SK-N-SH treated with all-trans-retinoic acid at 6 μM for 48 hours (cell line): ENCODE measurements around the gene AMZ2.

Source experiments
- ATAC-seq: fragments of 200-7000 bp; cut with Tn5 transposase; 3 replicates; pipeline ENCODE4 v1.9.1; 2020; ENCODE audit warnings: mild to moderate bottlenecking, moderate library complexity
- CSDC2 ChIP-seq: fragments of 250-450 bp; sonication (Bioruptor Pico); IDR thresholded peaks from 2 replicates; pipeline ENCODE4 v1.5.0; 2020; ENCODE audit warnings: mild to moderate bottlenecking, moderate library complexity
- ESRRG ChIP-seq: fragments of 250-450 bp; sonication (Bioruptor Pico); IDR thresholded peaks from 2 replicates; pipeline ENCODE4 v1.6.1; 2021; ENCODE audit warnings: mild to moderate bottlenecking
- ISL1 ChIP-seq: fragments of 250-450 bp; sonication (Bioruptor Pico); IDR thresholded peaks from 2 replicates; pipeline ENCODE4 v2.1.2; 2022; ENCODE audit warnings: mild to moderate bottlenecking, moderate library complexity
- OSR1 ChIP-seq: fragments of 250-450 bp; sonication (Bioruptor Pico); IDR thresholded peaks from 2 replicates; pipeline ENCODE4 v1.8.0; 2022; ENCODE audit warnings: moderate library complexity, mild to moderate bottlenecking, inconsistent platforms
- PATZ1 ChIP-seq: fragments of 250-450 bp; sonication (Bioruptor Pico); IDR thresholded peaks from 2 replicates; pipeline ENCODE4 v1.8.0; 2020; ENCODE audit warnings: mild to moderate bottlenecking, moderate library complexity, borderline replicate concordance
- POU6F1 ChIP-seq: fragments of 250-450 bp; sonication (Bioruptor Pico); IDR thresholded peaks from 2 replicates; pipeline ENCODE4 v1.8.0; 2021; ENCODE audit warnings: low read depth, mild to moderate bottlenecking, moderate library complexity, borderline replicate concordance
- PPARA ChIP-seq: fragments of 250-450 bp; sonication (Bioruptor Pico); IDR thresholded peaks from 2 replicates; pipeline ENCODE4 v1.5.0; 2020; ENCODE audit warnings: mild to moderate bottlenecking, borderline replicate concordance
- RARB ChIP-seq: fragments of 250-450 bp; sonication (Bioruptor Pico); IDR thresholded peaks from 2 replicates; pipeline ENCODE4 v1.8.0; 2021; ENCODE audit warnings: mild to moderate bottlenecking, moderate library complexity
- TCF4 ChIP-seq: fragments of 250-450 bp; sonication (Bioruptor Pico); IDR thresholded peaks from 2 replicates; pipeline ENCODE4 v1.8.0; 2021; ENCODE audit warnings: mild to moderate bottlenecking, moderate library complexity, borderline replicate concordance
- TOX ChIP-seq: fragments of 250-450 bp; sonication (Bioruptor Pico); IDR thresholded peaks from 2 replicates; pipeline ENCODE4 v1.8.0; 2021; ENCODE audit warnings: mild to moderate bottlenecking, moderate library complexity, borderline replicate concordance
- TSHZ2 ChIP-seq: fragments of 250-450 bp; sonication (Bioruptor Pico); IDR thresholded peaks from 2 replicates; pipeline ENCODE4 v1.5.0; 2020; ENCODE audit warnings: mild to moderate bottlenecking, moderate library complexity
- ZFP3 ChIP-seq: fragments of 250-450 bp; sonication (Bioruptor Pico); IDR thresholded peaks from 2 replicates; pipeline ENCODE4 v1.5.0; 2020; ENCODE audit warnings: mild to moderate bottlenecking, moderate library complexity
- ZFP30 ChIP-seq: fragments of 450-650 bp; formaldehyde crosslinking; IDR thresholded peaks from 2 replicates; pipeline ENCODE4 v1.5.0; 2022; ENCODE audit warnings: mild to moderate bottlenecking, moderate library complexity
- ZNF565 ChIP-seq: fragments of 450-650 bp; formaldehyde crosslinking; conservative IDR thresholded peaks from 2 replicates; pipeline ENCODE4 v1.5.0; 2020; ENCODE audit warnings: low read depth, mild to moderate bottlenecking, moderate library complexity
- ZNF8 ChIP-seq: fragments of 450-650 bp; formaldehyde crosslinking; IDR thresholded peaks from 2 replicates; pipeline ENCODE4 v1.5.0; 2020; ENCODE audit warnings: mild to moderate bottlenecking, moderate library complexity
- TF ChIP-seq, protein P1 (sequence below): fragments of 250-450 bp; sonication (Bioruptor Pico); IDR thresholded peaks from 2 replicates; pipeline ENCODE4 v1.5.1; 2021; ENCODE audit warnings: mild to moderate bottlenecking, moderate library complexity

Gene AMZ2

DNA sequence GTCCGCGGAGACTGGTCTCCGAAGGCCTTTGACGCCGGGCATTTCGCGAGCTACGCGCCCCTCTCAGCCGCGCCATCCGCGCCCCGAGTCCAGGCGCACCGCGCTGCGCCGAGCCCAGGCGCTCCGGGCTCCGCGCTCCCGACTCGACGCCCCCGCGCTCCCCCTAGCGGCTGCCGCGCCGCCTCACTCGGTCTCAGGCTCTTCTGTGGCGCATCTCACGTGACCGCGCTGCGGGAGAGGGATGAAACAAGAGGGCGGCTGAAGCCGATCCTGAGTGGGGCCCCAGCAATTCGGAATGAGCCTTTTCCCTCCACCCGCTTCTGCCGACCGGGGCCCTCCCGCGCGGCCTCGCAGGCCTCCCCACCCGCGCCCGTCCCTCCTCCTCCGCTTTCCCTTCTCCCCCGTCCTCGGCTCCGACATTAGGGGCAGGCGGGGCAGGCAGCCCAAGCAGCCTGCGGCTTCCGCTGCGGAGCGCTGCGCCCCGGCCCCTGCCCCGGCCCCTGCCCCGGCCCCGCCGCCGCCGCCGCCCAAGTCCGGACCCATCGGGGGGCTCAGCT, 42.5 kb upstream of the AMZ2 start:
- peak; percentile 91 for ATAC-seq
- TF ChIP-seq ZFP3 (peak; percentile 50; the same call in 1 of the 2 replicates), ZFP30 (CRISPR knock-in tag) (no peak), ZNF8 (CRISPR knock-in tag) (no peak), RARB (CRISPR knock-in tag) (no peak), POU6F1 (no peak), TOX (CRISPR knock-in tag) (no peak), TSHZ2 (peak; percentile 65; the same call in 1 of the 2 replicates), TCF4 (CRISPR knock-in tag) (no peak), ISL1 (CRISPR knock-in tag) (no peak), CSDC2 (peak; percentile 66; the same call in 1 of the 2 replicates)
- TF ChIP-seq, protein P1, sequence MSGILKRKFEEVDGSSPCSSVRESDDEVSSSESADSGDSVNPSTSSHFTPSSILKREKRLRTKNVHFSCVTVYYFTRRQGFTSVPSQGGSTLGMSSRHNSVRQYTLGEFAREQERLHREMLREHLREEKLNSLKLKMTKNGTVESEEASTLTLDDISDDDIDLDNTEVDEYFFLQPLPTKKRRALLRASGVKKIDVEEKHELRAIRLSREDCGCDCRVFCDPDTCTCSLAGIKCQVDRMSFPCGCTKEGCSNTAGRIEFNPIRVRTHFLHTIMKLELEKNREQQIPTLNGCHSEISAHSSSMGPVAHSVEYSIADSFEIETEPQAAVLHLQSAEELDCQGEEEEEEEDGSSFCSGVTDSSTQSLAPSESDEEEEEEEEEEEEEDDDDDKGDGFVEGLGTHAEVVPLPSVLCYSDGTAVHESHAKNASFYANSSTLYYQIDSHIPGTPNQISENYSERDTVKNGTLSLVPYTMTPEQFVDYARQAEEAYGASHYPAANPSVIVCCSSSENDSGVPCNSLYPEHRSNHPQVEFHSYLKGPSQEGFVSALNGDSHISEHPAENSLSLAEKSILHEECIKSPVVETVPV (CRISPR knock-in tag) = no peak

- TF ChIP-seq ISL1 (CRISPR knock-in tag) (no peak), RARB (CRISPR knock-in tag) (no peak), ZNF565 (no peak), ZNF8 (CRISPR knock-in tag) (no peak), POU6F1 (no peak), CSDC2 (no peak), ZFP30 (CRISPR knock-in tag) (no peak), PATZ1 (CRISPR knock-in tag) (no peak), TOX (CRISPR knock-in tag) (no peak), ZFP3 (no peak), PPARA (CRISPR knock-in tag) (no peak), TSHZ2 (no peak), ESRRG (no peak), OSR1 (CRISPR knock-in tag) (no peak), TCF4 (CRISPR knock-in tag) (no peak)
- peak; percentile 43 for ATAC-seq
Observed at GRCh38 chr17:68205808-68206720, 41.8 kb upstream of the AMZ2 start.
